HEK293 (cell line): ENCODE results near the gene FOSL1.
A peak's percentile ranks its signal among the peaks of the same experiment; 100 is the strongest.

Experiments
- CTCF ChIA-PET: fragments of 350-600 bp; formaldehyde crosslinking; extraction: SDS; loops from one replicate; lab custom pipeline; 2021; ENCODE audit warnings: antibody characterized with exemption; lab: Yijun Ruan, JAX
- POLR2A ChIA-PET: fragments of 300-600 bp; formaldehyde crosslinking; extraction: SDS; loops from one replicate; lab custom pipeline; 2020; ENCODE audit warnings: antibody characterized with exemption, inconsistent platforms; lab: Yijun Ruan, JAX
- H3K27ac ChIP-seq: fragments of 200-500 bp; sonication (Bioruptor generic); 2 replicates; pipeline ENCODE4 v1.5.1; 2014; ENCODE audit warnings: low read depth, low read length, control low read depth, inconsistent platforms; ENCODE audit errors: extremely low read depth
- H3K36me3 ChIP-seq, 2 experiments: fragments of 200-500 bp in 1 of 2; sonication (Bioruptor generic) in 1 of 2; 1 replicate in 1 of 2; 2 replicates in 1 of 2; pipeline ENCODE4 v1.5.1; 2014 to 2017; ENCODE audit warnings: inconsistent platforms in 2 of 2, low read length in 2 of 2; ENCODE audit not compliant: control insufficient read depth in 2 of 2, insufficient read depth in 1 of 2
- H3K4me1 ChIP-seq: fragments of 200-500 bp; sonication (Bioruptor generic); 2 replicates; pipeline ENCODE4 v1.5.1; 2014; ENCODE audit warnings: mild to moderate bottlenecking, low read length, inconsistent platforms; ENCODE audit not compliant: control insufficient read depth, insufficient read depth
- H3K4me3 ChIP-seq: 2 replicates; pipeline ENCODE4 v1.5.1; 2011; ENCODE audit warnings: low read depth, mild to moderate bottlenecking, control low read depth, low read length, moderate library complexity
- H3K9me3 ChIP-seq: fragments of 200-500 bp; sonication (Bioruptor generic); 2 replicates; pipeline ENCODE4 v1.5.1; 2014; ENCODE audit warnings: low read depth, low read length, inconsistent platforms; ENCODE audit not compliant: control insufficient read depth, insufficient read depth
- BCL11B ChIP-seq: fragments of 450-650 bp; formaldehyde crosslinking; IDR thresholded peaks from 2 replicates; pipeline ENCODE4 v1.5.1; 2016; ENCODE audit warnings: low read depth, missing biosample characterization, missing genetic modification characterization
- EGR2 ChIP-seq: fragments of 450-650 bp; formaldehyde crosslinking; IDR thresholded peaks from 2 replicates; pipeline ENCODE4 v1.5.1; 2016; ENCODE audit warnings: low read depth, missing biosample characterization, missing genetic modification characterization
- KLF1 ChIP-seq: fragments of 450-650 bp; formaldehyde crosslinking; IDR thresholded peaks from 2 replicates; pipeline ENCODE4 v1.5.1; 2016; ENCODE audit warnings: missing biosample characterization, missing genetic modification characterization
- KLF16 ChIP-seq: fragments of 450-650 bp; formaldehyde crosslinking; IDR thresholded peaks from 2 replicates; pipeline ENCODE4 v1.5.1; 2017; ENCODE audit warnings: missing biosample characterization, missing genetic modification characterization
- KLF17 ChIP-seq: fragments of 450-650 bp; formaldehyde crosslinking; IDR thresholded peaks from 2 replicates; pipeline ENCODE4 v1.5.1; 2016; ENCODE audit warnings: missing biosample characterization, missing genetic modification characterization
- KLF8 ChIP-seq: fragments of 450-650 bp; formaldehyde crosslinking; IDR thresholded peaks from 2 replicates; pipeline ENCODE4 v1.5.1; 2016; ENCODE audit warnings: missing biosample characterization, missing genetic modification characterization
- KLF9 ChIP-seq: fragments of 450-650 bp; formaldehyde crosslinking; IDR thresholded peaks from 2 replicates; pipeline ENCODE4 v1.5.1; 2016; ENCODE audit warnings: missing biosample characterization, missing genetic modification characterization, low read depth
- SALL2 ChIP-seq: fragments of 450-650 bp; formaldehyde crosslinking; IDR thresholded peaks from 2 replicates; pipeline ENCODE4 v1.5.0; 2017; ENCODE audit warnings: missing biosample characterization, mild to moderate bottlenecking, missing genetic modification characterization, borderline replicate concordance
- SP2 ChIP-seq: fragments of 450-650 bp; formaldehyde crosslinking; IDR thresholded peaks from 2 replicates; pipeline ENCODE4 v1.5.1; 2016; ENCODE audit warnings: missing biosample characterization, missing genetic modification characterization
- SP3 ChIP-seq: fragments of 450-650 bp; formaldehyde crosslinking; IDR thresholded peaks from 2 replicates; pipeline ENCODE4 v1.5.1; 2016; ENCODE audit warnings: missing biosample characterization, missing genetic modification characterization
- WT1 ChIP-seq: fragments of 450-650 bp; formaldehyde crosslinking; IDR thresholded peaks from 2 replicates; pipeline ENCODE4 v1.5.1; 2016; ENCODE audit warnings: missing biosample characterization, missing genetic modification characterization
- ZBTB20 ChIP-seq: fragments of 450-650 bp; formaldehyde crosslinking; IDR thresholded peaks from 2 replicates; pipeline ENCODE4 v1.5.1; 2016; ENCODE audit warnings: missing biosample characterization, missing genetic modification characterization
- ZEB2 ChIP-seq: fragments of 450-650 bp; formaldehyde crosslinking; IDR thresholded peaks from 2 replicates; pipeline ENCODE4 v1.5.1; 2016; ENCODE audit warnings: missing biosample characterization, missing genetic modification characterization
- ZIC2 ChIP-seq: fragments of 450-650 bp; formaldehyde crosslinking; IDR thresholded peaks from 2 replicates; pipeline ENCODE4 v1.5.1; 2016; ENCODE audit warnings: missing biosample characterization, missing genetic modification characterization
- ZNF18 ChIP-seq: fragments of 450-650 bp; formaldehyde crosslinking; IDR thresholded peaks from 2 replicates; pipeline ENCODE4 v1.5.1; 2016; ENCODE audit warnings: missing biosample characterization, missing genetic modification characterization
- ZNF335 ChIP-seq: fragments of 450-650 bp; formaldehyde crosslinking; conservative IDR thresholded peaks from 2 replicates; pipeline ENCODE4 v1.5.1; 2016; ENCODE audit warnings: missing biosample characterization, missing genetic modification characterization
- ZNF366 ChIP-seq: fragments of 450-650 bp; formaldehyde crosslinking; conservative IDR thresholded peaks from 2 replicates; pipeline ENCODE4 v1.5.1; 2016; ENCODE audit warnings: missing biosample characterization, missing genetic modification characterization
- ZNF398 ChIP-seq: fragments of 450-650 bp; formaldehyde crosslinking; IDR thresholded peaks from 2 replicates; pipeline ENCODE4 v1.5.1; 2017; ENCODE audit warnings: missing biosample characterization, missing genetic modification characterization
- ZNF501 ChIP-seq: fragments of 450-650 bp; formaldehyde crosslinking; IDR thresholded peaks from 2 replicates; pipeline ENCODE4 v1.5.1; 2016; ENCODE audit warnings: missing biosample characterization, missing genetic modification characterization
- ZNF621 ChIP-seq: fragments of 450-650 bp; formaldehyde crosslinking; IDR thresholded peaks from 2 replicates; pipeline ENCODE4 v1.5.1; 2017; ENCODE audit warnings: missing biosample characterization, missing genetic modification characterization
- ZNF654 ChIP-seq: fragments of 450-650 bp; formaldehyde crosslinking; IDR thresholded peaks from 2 replicates; pipeline ENCODE4 v1.5.1; 2016; ENCODE audit warnings: low read depth, missing biosample characterization, missing genetic modification characterization
- ZNF692 ChIP-seq: fragments of 450-650 bp; formaldehyde crosslinking; IDR thresholded peaks from 2 replicates; pipeline ENCODE4 v1.5.1; 2016; ENCODE audit warnings: missing biosample characterization, missing genetic modification characterization
- ZNF777 ChIP-seq: fragments of 450-650 bp; formaldehyde crosslinking; IDR thresholded peaks from 2 replicates; pipeline ENCODE4 v1.5.1; 2017; ENCODE audit warnings: missing biosample characterization, missing genetic modification characterization, borderline replicate concordance
- ZNF843 ChIP-seq: fragments of 450-650 bp; formaldehyde crosslinking; IDR thresholded peaks from 2 replicates; pipeline ENCODE4 v1.5.1; 2016; ENCODE audit warnings: missing biosample characterization, missing genetic modification characterization
- ZXDB ChIP-seq: fragments of 450-650 bp; formaldehyde crosslinking; IDR thresholded peaks from 2 replicates; pipeline ENCODE4 v1.5.1; 2016; ENCODE audit warnings: missing biosample characterization, missing genetic modification characterization
- TF ChIP-seq, protein P1 (sequence below): fragments of 450-650 bp; formaldehyde crosslinking; IDR thresholded peaks from 2 replicates; pipeline ENCODE4 v1.5.1; 2016; ENCODE audit warnings: missing biosample characterization, missing genetic modification characterization
- TF ChIP-seq, protein P2 (sequence below): fragments of 450-650 bp; formaldehyde crosslinking; IDR thresholded peaks from 2 replicates; pipeline ENCODE4 v1.5.1; 2016; ENCODE audit warnings: missing biosample characterization, missing genetic modification characterization

FOSL1 gene

DNA sequence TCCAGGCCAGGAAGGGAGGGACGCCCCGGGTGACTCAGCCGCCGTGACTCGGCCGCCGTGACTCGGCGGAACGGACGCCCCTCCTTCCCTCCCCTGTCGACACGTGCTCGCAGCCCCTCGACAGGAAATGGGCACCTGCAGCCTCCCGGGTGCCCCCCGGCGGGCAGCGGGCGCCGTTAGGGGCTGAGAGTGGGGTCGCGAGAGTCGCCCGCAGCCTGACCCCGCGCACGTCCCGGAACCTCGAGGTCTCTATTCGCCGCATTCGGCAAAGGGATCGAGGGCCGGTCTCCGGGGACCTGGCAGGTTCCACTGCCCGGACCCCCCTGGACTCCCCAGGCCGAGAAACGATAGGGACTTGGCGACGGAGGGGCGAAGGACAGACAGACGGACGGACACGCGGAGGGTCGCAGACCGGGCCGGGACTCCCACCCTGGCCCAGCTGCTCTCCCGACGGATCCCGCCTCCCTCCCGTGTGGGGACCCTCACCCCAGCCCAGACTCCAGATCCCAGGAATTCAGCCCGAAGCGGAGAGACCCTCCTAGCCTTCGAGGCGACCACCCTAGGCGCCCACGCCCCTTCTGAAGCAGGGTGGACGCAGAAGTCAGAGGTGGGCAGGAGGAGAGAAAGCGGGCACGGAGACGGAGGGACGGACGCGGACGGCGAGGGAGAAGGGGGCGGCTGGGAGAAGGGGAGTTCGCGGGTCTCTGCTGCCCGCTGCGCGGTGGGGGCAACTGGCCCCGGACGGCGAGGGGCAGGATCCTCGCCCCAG, 648 bp downstream of the FOSL1 start:
- ChIA-PET POLR2A (interaction anchor here (0.7 to 4.9 kb wide), 3 partner anchors 10 to 788 kb away, joined by 3 to 74 read pairs (median 7); partner anchors contain the start of genes CCDC85B, FIBP and TM7SF2), CTCF (interaction anchor here (1.7 to 3.5 kb wide), 3 partner anchors 11 to 15 kb away, joined by 7 to 36 read pairs (median 18); partner anchors contain the start of genes CCDC85B and FIBP)
- peak overlapping the region; percentile 62 for H3K4me3 ChIP-seq
- no peaks in the 10 kb centered on the region for H3K4me1 ChIP-seq
- peaks cover 0 to 3% of the 10 kb centered on the region in 2 experiments; a peak in 1 of 3 replicates for H3K36me3 ChIP-seq
- peak overlapping the region; percentile 25; the same call in 1 of the 2 replicates for H3K27ac ChIP-seq
- no peaks in the 10 kb centered on the region for H3K9me3 ChIP-seq
- TF ChIP-seq KLF16 (tag by site-specific recombination) (peak; percentile 27; the same call in 1 of the 2 replicates), ZXDB (tag by site-specific recombination) (peak; percentile 29; the same call in 1 of the 2 replicates), KLF1 (tag by site-specific recombination) (peak; percentile 53; the same call in 1 of the 2 replicates), ZNF335 (tag by site-specific recombination) (peak; percentile 65), ZNF843 (tag by site-specific recombination) (peak; percentile 40; the same call in 1 of the 2 replicates), ZIC2 (tag by site-specific recombination) (no peak; the same call in 1 of the 2 replicates), ZEB2 (peak; percentile 85), ZBTB20 (tag by site-specific recombination) (peak; percentile 93; the same call in 1 of the 2 replicates), ZNF398 (peak; percentile 67; the same call in 1 of the 2 replicates), SP2 (peak; percentile 57), ZNF366 (tag by site-specific recombination) (no peak), BCL11B (tag by site-specific recombination) (peak; percentile 55; the same call in 1 of the 2 replicates), ZNF777 (tag by site-specific recombination) (peak; percentile 25; the same call in 1 of the 2 replicates), SALL2 (tag by site-specific recombination) (no peak), KLF17 (tag by site-specific recombination) (peak; percentile 87; the same call in 1 of the 2 replicates), ZNF692 (peak; percentile 25; the same call in 1 of the 2 replicates), WT1 (peak; percentile 62), ZNF621 (no peak), ZNF501 (tag by site-specific recombination) (peak; percentile 53; the same call in 1 of the 2 replicates), KLF8 (tag by site-specific recombination) (peak; percentile 27; the same call in 1 of the 2 replicates), ZNF654 (no peak), EGR2 (tag by site-specific recombination) (0 out of 2 replicates have a peak, but pooled peaks have one; percentile 13), SP3 (tag by site-specific recombination) (peak; percentile 46; the same call in 1 of the 2 replicates), ZNF18 (tag by site-specific recombination) (no peak), KLF9 (tag by site-specific recombination) (peak; percentile 44)
- TF ChIP-seq, protein P1, sequence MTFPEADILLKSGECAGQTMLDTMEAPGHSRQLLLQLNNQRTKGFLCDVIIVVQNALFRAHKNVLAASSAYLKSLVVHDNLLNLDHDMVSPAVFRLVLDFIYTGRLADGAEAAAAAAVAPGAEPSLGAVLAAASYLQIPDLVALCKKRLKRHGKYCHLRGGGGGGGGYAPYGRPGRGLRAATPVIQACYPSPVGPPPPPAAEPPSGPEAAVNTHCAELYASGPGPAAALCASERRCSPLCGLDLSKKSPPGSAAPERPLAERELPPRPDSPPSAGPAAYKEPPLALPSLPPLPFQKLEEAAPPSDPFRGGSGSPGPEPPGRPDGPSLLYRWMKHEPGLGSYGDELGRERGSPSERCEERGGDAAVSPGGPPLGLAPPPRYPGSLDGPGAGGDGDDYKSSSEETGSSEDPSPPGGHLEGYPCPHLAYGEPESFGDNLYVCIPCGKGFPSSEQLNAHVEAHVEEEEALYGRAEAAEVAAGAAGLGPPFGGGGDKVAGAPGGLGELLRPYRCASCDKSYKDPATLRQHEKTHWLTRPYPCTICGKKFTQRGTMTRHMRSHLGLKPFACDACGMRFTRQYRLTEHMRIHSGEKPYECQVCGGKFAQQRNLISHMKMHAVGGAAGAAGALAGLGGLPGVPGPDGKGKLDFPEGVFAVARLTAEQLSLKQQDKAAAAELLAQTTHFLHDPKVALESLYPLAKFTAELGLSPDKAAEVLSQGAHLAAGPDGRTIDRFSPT (tag by site-specific recombination), result peak; percentile 95
- TF ChIP-seq, protein P2, sequence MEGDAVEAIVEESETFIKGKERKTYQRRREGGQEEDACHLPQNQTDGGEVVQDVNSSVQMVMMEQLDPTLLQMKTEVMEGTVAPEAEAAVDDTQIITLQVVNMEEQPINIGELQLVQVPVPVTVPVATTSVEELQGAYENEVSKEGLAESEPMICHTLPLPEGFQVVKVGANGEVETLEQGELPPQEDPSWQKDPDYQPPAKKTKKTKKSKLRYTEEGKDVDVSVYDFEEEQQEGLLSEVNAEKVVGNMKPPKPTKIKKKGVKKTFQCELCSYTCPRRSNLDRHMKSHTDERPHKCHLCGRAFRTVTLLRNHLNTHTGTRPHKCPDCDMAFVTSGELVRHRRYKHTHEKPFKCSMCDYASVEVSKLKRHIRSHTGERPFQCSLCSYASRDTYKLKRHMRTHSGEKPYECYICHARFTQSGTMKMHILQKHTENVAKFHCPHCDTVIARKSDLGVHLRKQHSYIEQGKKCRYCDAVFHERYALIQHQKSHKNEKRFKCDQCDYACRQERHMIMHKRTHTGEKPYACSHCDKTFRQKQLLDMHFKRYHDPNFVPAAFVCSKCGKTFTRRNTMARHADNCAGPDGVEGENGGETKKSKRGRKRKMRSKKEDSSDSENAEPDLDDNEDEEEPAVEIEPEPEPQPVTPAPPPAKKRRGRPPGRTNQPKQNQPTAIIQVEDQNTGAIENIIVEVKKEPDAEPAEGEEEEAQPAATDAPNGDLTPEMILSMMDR (tag by site-specific recombination), result 0 out of 2 replicates have a peak, but pooled peaks have one; percentile 45
